Mesenchymal stem cell (in vitro differentiated cells and primary cell): Measurements from ENCODE around the gene SMIM32. TPM values are rescaled to one million over a fixed set of nuclear protein-coding genes. Genes with fewer than 3 reads are reported as not detected.
A peak's percentile ranks its signal among the peaks of the same experiment; 100 is the strongest.

Experiments
- DNase-seq: peaks from one replicate; pipeline ENCODE4 v3.0.0-alpha.2; 2013
- H2AFZ ChIP-seq: one replicate; pipeline ENCODE4 v1.6.1; 2013; ENCODE audit warnings: low read depth, mild to moderate bottlenecking, control low read depth, inconsistent platforms, low read length, moderate library complexity
- H2AK5ac ChIP-seq: 2 replicates; pipeline ENCODE4 v1.6.1; 2013; ENCODE audit warnings: low read length, moderate library complexity, mild to moderate bottlenecking, inconsistent platforms; ENCODE audit not compliant: severe bottlenecking
- H2BK120ac ChIP-seq: one replicate; pipeline ENCODE4 v1.6.1; 2013; ENCODE audit warnings: low read depth, mild to moderate bottlenecking, inconsistent platforms, low read length, moderate library complexity
- H2BK12ac ChIP-seq, 2 experiments: one replicate each; pipeline ENCODE4 v1.6.1; 2013; ENCODE audit warnings: inconsistent platforms in 2 of 2, low read length in 2 of 2, mild to moderate bottlenecking in 2 of 2, moderate library complexity in 2 of 2, control low read depth in 1 of 2
- H2BK15ac ChIP-seq: one replicate; pipeline ENCODE4 v1.6.1; 2013; ENCODE audit warnings: mild to moderate bottlenecking, low read depth, inconsistent platforms; ENCODE audit not compliant: poor library complexity, severe bottlenecking
- H2BK5ac ChIP-seq: 2 replicates; pipeline ENCODE4 v1.6.1; 2013; ENCODE audit warnings: low read depth, mild to moderate bottlenecking, low read length, control low read depth, inconsistent platforms; ENCODE audit not compliant: poor library complexity, severe bottlenecking
- H3K14ac ChIP-seq, 2 experiments: one replicate each; pipeline ENCODE4 v1.6.1; 2013; ENCODE audit warnings: inconsistent platforms in 2 of 2, low read length in 2 of 2, control low read depth in 1 of 2, mild to moderate bottlenecking in 1 of 2, moderate library complexity in 1 of 2
- H3K18ac ChIP-seq, 2 experiments: one replicate each; pipeline ENCODE4 v1.6.1; 2013; ENCODE audit warnings: inconsistent platforms in 2 of 2, low read length in 2 of 2, control low read depth in 1 of 2, low read depth in 1 of 2, mild to moderate bottlenecking in 1 of 2
- H3K23ac ChIP-seq, 2 experiments: one replicate each; pipeline ENCODE4 v1.6.1; 2013; ENCODE audit warnings: inconsistent platforms in 2 of 2, low read length in 2 of 2, mild to moderate bottlenecking in 2 of 2, moderate library complexity in 2 of 2, control low read depth in 1 of 2
- H3K27ac ChIP-seq: 2 replicates; pipeline ENCODE4 v1.5.1; 2013; ENCODE audit warnings: mild to moderate bottlenecking, moderate library complexity, low read length, control low read depth, inconsistent platforms; ENCODE audit not compliant: poor library complexity, severe bottlenecking
- H3K27me3 ChIP-seq, 2 experiments: 2 replicates each; pipeline versions ENCODE4 v1.6.1 to v1.7.0; 2013; ENCODE audit warnings: low read length in 2 of 2, mild to moderate bottlenecking in 2 of 2, moderate library complexity in 2 of 2, control low read depth in 1 of 2, inconsistent platforms in 1 of 2; ENCODE audit not compliant: control insufficient read depth in 1 of 2, insufficient read depth in 1 of 2
- H3K36me3 ChIP-seq, 2 experiments: 2 replicates each; pipeline versions ENCODE4 v1.6.1 to v1.7.0; 2013; ENCODE audit warnings: low read length in 2 of 2, control low read depth in 1 of 2, inconsistent platforms in 1 of 2, low read depth in 1 of 2, mild to moderate bottlenecking in 1 of 2; ENCODE audit not compliant: insufficient read depth in 2 of 2, control insufficient read depth in 1 of 2
- H3K4ac ChIP-seq, 2 experiments: one replicate each; pipeline ENCODE4 v1.6.1; 2013; ENCODE audit warnings: inconsistent platforms in 2 of 2, low read length in 2 of 2, mild to moderate bottlenecking in 2 of 2, moderate library complexity in 2 of 2, control low read depth in 1 of 2, low read depth in 1 of 2
- H3K4me1 ChIP-seq: 2 replicates; pipeline ENCODE4 v1.6.1; 2013; ENCODE audit warnings: low read depth, low read length, control low read depth; ENCODE audit not compliant: control insufficient read depth, insufficient read depth
- H3K4me2 ChIP-seq: 2 replicates; pipeline ENCODE4 v1.6.1; 2013; ENCODE audit warnings: low read length, mild to moderate bottlenecking, inconsistent platforms; ENCODE audit not compliant: poor library complexity, severe bottlenecking
- H3K4me3 ChIP-seq, 2 experiments: 2 replicates each; pipeline versions ENCODE4 v1.5.1 to v1.7.0; 2013; ENCODE audit warnings: low read length in 2 of 2, mild to moderate bottlenecking in 2 of 2, control low read depth in 1 of 2, low read depth in 1 of 2; ENCODE audit not compliant: insufficient read depth in 1 of 2
- H3K79me1 ChIP-seq: replicated peaks from 2 replicates; pipeline ENCODE4 v1.6.1; 2013; ENCODE audit warnings: mild to moderate bottlenecking, control low read depth, low read length, inconsistent platforms; ENCODE audit not compliant: poor library complexity, severe bottlenecking
- H3K9ac ChIP-seq: 2 replicates; pipeline ENCODE4 v1.7.0; 2013; ENCODE audit warnings: mild to moderate bottlenecking, low read length, moderate library complexity
- H3K9me3 ChIP-seq: 2 replicates; pipeline ENCODE4 v1.7.0; 2013; ENCODE audit warnings: mild to moderate bottlenecking, low read length; ENCODE audit not compliant: control insufficient read depth
- H4K8ac ChIP-seq: one replicate; pipeline ENCODE4 v1.6.1; 2013; ENCODE audit warnings: inconsistent platforms, mild to moderate bottlenecking, low read length, moderate library complexity
- H4K91ac ChIP-seq: one replicate; pipeline ENCODE4 v1.6.1; 2013; ENCODE audit warnings: mild to moderate bottlenecking, low read length, inconsistent platforms
- WGBS: methylation state at CpG from one replicate; pipeline ENCODE4 v1.1.7; 2013; ENCODE audit warnings: mixed read lengths; 5-methylcytosine and 5-hydroxymethylcytosine counted together
- polyA plus RNA-seq, 2 experiments: library from polyadenylated mRNA; stranded (reverse); fragments of 200-250 nt; gene quantifications; one replicate each; pipeline ENCODE4 v1.2.3, GENCODE V29; 2013

The SMIM32 gene
- polyA plus RNA-seq (2013, experiment 1 of 2), result not detected
- not detected for polyA plus RNA-seq (2013, experiment 2 of 2)

- Histone ChIP-seq H2BK120ac (no peak within 1 kb of the TSS), H3K4me2 (peak within 1 kb of the TSS; percentile 93), H3K79me1 (no peaks in the 10 kb centered on the region), H4K91ac (no peak within 1 kb of the TSS), H3K4me1 (peaks cover 22% of the 10 kb centered on the region), H2BK12ac (no peak within 1 kb of the TSS), H2BK5ac (no peak within 1 kb of the TSS), H3K27ac (no peak within 1 kb of the TSS), H3K9ac (peak within 1 kb of the TSS; percentile 45), H3K18ac (no peak within 1 kb of the TSS), H3K14ac (peak within 1 kb of the TSS in 1 of 2 experiments; percentile 22), H4K8ac (no peak within 1 kb of the TSS), H3K23ac (peak within 1 kb of the TSS in 1 of 2 experiments; percentile 44), H3K27me3 (peaks cover 38 to 62% of the 10 kb centered on the region in 2 experiments), H3K36me3 (peaks cover 16 to 19% of the 10 kb centered on the region in 2 experiments), H2AK5ac (no peak within 1 kb of the TSS), H3K4ac (no peak within 1 kb of the TSS), H3K9me3 (no peaks in the 10 kb centered on the region), H2AFZ (no peak within 1 kb of the TSS), H3K4me3 (peak within 1 kb of the TSS; percentile 43 to 68), H2BK15ac (no peak within 1 kb of the TSS)
- WGBS, result under 1% methylated on average over 77 of the region's 81 CpGs
- DNase-seq, result peak; percentile 30
Measured at GRCh38 chr5:136192526-136193321, at the start of gene SMIM32. TSS of gene SMIM32 (minus strand) at chr5:136193162. CDS start at chr5:136192524, 638 bp downstream.

DNA sequence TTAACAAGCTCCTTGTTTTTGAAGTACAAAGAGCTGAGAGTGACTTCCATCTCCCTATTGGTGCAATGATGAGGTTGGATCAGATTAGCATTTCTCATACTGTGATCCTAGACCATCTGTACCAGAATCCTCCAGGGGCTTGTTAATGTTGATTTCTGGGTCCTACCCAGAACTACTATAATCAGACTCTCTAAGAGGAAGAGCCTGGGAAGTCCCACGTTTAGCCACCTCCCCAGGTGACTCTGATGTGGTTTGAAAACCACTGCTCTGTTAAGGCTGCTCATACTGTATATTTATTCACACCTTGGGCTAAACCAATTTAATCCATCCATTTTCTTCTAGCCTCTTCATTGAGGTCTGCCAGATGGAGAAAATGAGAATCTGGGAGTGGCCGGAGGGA is 49.6 kb upstream of the SMIM32 start:
- Histone ChIP-seq H4K8ac (no peak overlapping the region), H3K79me1 (no peaks in the 10 kb centered on the region), H2BK120ac (no peak overlapping the region), H3K4ac (no peak overlapping the region), H4K91ac (no peak overlapping the region), H3K9me3 (no peaks in the 10 kb centered on the region), H3K9ac (no peak overlapping the region), H3K4me1 (peaks cover 15% of the 10 kb centered on the region), H3K36me3 (no peaks in the 10 kb centered on the region), H2BK15ac (no peak overlapping the region), H3K27me3 (peaks cover 26 to 64% of the 10 kb centered on the region in 2 experiments), H3K4me3 (no peak overlapping the region), H2AK5ac (no peak overlapping the region), H3K14ac (no peak overlapping the region), H3K18ac (no peak overlapping the region), H2BK12ac (no peak overlapping the region), H2AFZ (no peak overlapping the region), H3K4me2 (no peak overlapping the region), H3K27ac (no peak overlapping the region), H3K23ac (no peak overlapping the region), H2BK5ac (no peak overlapping the region)
- DNase-seq, result no peak
- WGBS, result 80% methylated on average over 2 of the region's 2 CpGs

- Histone ChIP-seq H3K4me3 (no peak overlapping the region), H3K14ac (no peak overlapping the region), H3K4me2 (no peak overlapping the region), H4K91ac (no peak overlapping the region), H3K4me1 (peaks cover 15% of the 10 kb centered on the region), H3K79me1 (no peaks in the 10 kb centered on the region), H2BK15ac (no peak overlapping the region), H3K27me3 (peaks cover 21 to 59% of the 10 kb centered on the region in 2 experiments), H3K4ac (no peak overlapping the region), H3K9ac (no peak overlapping the region), H4K8ac (no peak overlapping the region), H3K27ac (no peak overlapping the region), H2AFZ (no peak overlapping the region), H3K23ac (no peak overlapping the region), H2BK12ac (no peak overlapping the region), H3K36me3 (no peaks in the 10 kb centered on the region), H3K18ac (no peak overlapping the region), H3K9me3 (no peaks in the 10 kb centered on the region), H2AK5ac (no peak overlapping the region), H2BK5ac (no peak overlapping the region), H2BK120ac (no peak overlapping the region)
- no CpG with 5 or more reads among the region's 1 CpG for WGBS
- DNase-seq, result no peak
Measured at GRCh38 chr5:136242136-136242535, 49.2 kb upstream of the SMIM32 start.

DNA sequence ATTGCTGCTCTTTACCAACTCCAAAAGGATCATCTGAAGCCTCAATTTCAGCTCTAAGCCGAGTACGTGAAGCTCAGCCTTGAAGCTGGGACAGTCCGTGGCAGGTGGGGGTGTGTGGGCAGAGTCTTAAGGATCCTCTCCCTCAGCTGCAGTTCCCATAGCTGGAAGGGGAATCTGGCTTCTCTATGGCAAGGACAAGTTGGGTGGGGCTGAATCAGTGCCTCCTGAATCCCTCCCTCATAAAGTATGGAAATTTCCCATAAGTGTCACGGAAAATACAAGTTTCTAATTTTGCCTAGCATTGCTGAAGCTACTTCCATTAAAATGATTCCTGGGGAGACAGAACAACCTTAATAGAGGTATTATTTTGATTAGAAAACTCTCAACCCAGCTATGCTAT is 47.9 kb upstream of the SMIM32 start:
- WGBS, result 75% methylated on average over 3 of the region's 4 CpGs
- no peaks in the 10 kb centered on the region for H3K36me3 ChIP-seq
- no peak overlapping the region for H3K14ac ChIP-seq
- no peaks in the 10 kb centered on the region for H3K79me1 ChIP-seq
- peak overlapping the region in 1 of 2 experiments; percentile 34 for H3K23ac ChIP-seq
- H3K9me3 ChIP-seq, result no peaks in the 10 kb centered on the region
- H2BK15ac ChIP-seq, result no peak overlapping the region
- no peak overlapping the region for H4K8ac ChIP-seq
- H3K9ac ChIP-seq, result no peak overlapping the region
- no peak overlapping the region for H4K91ac ChIP-seq
- H2BK12ac ChIP-seq, result no peak overlapping the region
- H3K18ac ChIP-seq, result no peak overlapping the region
- H3K4ac ChIP-seq, result no peak overlapping the region
- H2BK120ac ChIP-seq, result no peak overlapping the region
- no peak overlapping the region for H3K4me2 ChIP-seq
- H3K27me3 ChIP-seq, result peaks cover 20 to 47% of the 10 kb centered on the region in 2 experiments
- no peak overlapping the region for H2AK5ac ChIP-seq
- no peak for DNase-seq
- H2BK5ac ChIP-seq, result no peak overlapping the region
- H3K4me1 ChIP-seq, result peaks cover 14% of the 10 kb centered on the region
- H3K4me3 ChIP-seq, result no peak overlapping the region
- H3K27ac ChIP-seq, result no peak overlapping the region
- no peak overlapping the region for H2AFZ ChIP-seq
